NB4 (cell line): Measurements from ENCODE around the gene CYP4B1.
"Not testable (repeated sequence)": the region's sequence is repeated elsewhere in the genome, so short reads cannot be mapped to it uniquely, and the experiment has no call there.

ENCODE experiments used
- DNase-seq: peaks from one replicate; pipeline ENCODE4 v3.0.0; 2010; ENCODE audit warnings: low read depth
- H3K4me3 ChIP-seq: one replicate; pipeline ENCODE4 v1.5.1; 2011; ENCODE audit warnings: mild to moderate bottlenecking, low read depth, low read length, moderate library complexity
- MYC ChIP-seq: IDR thresholded peaks from 2 replicates; pipeline ENCODE4 v1.6.1; 2011; ENCODE audit warnings: low read depth, low read length
- POLR2A ChIP-seq: IDR thresholded peaks from 2 replicates; pipeline ENCODE4 v1.6.1; 2011; ENCODE audit warnings: mild to moderate bottlenecking; ENCODE audit not compliant: insufficient read length; ENCODE audit errors: extremely low read depth
- TF ChIP-seq, protein P1 (sequence below): IDR thresholded peaks from 2 replicates; pipeline ENCODE4 v1.6.1; 2011; ENCODE audit warnings: low read depth, low read length
- TF ChIP-seq, protein P2 (sequence below): IDR thresholded peaks from one replicate; pipeline ENCODE4 v1.5.1; 2012; ENCODE audit warnings: low read depth, low read length

Gene CYP4B1

DNA sequence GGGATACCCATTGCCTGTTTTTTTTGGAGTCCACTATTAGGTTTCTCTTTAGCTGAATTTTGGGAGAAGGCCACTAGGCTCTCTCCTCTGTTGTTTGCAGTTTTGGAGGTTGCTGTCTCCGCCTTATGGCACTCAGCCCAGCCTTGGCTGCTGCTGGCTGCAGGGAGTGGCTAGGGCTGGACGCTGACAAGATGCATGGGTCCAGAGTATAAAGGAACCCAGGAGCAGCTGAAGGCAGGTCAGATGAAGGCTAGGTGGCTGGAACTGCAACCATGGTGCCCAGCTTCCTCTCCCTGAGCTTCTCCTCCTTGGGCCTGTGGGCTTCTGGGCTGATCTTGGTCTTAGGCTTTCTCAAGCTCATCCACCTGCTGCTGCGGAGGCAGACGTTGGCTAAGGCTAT, at the start of gene CYP4B1:
Gene CYP4B1, plus strand, starts transcription at position 237 of the 400 bp plus-strand sequence. Its CDS starts 36 bp downstream, at position 273.
- no peak within 1 kb of the TSS for H3K4me3 ChIP-seq
- TF ChIP-seq MYC, result no peak
- TF ChIP-seq, protein P1, sequence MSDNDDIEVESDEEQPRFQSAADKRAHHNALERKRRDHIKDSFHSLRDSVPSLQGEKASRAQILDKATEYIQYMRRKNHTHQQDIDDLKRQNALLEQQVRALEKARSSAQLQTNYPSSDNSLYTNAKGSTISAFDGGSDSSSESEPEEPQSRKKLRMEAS, result no peak
- TF ChIP-seq, protein P2, sequence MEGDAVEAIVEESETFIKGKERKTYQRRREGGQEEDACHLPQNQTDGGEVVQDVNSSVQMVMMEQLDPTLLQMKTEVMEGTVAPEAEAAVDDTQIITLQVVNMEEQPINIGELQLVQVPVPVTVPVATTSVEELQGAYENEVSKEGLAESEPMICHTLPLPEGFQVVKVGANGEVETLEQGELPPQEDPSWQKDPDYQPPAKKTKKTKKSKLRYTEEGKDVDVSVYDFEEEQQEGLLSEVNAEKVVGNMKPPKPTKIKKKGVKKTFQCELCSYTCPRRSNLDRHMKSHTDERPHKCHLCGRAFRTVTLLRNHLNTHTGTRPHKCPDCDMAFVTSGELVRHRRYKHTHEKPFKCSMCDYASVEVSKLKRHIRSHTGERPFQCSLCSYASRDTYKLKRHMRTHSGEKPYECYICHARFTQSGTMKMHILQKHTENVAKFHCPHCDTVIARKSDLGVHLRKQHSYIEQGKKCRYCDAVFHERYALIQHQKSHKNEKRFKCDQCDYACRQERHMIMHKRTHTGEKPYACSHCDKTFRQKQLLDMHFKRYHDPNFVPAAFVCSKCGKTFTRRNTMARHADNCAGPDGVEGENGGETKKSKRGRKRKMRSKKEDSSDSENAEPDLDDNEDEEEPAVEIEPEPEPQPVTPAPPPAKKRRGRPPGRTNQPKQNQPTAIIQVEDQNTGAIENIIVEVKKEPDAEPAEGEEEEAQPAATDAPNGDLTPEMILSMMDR, result no peak
- TF ChIP-seq POLR2A, result no peak
- no peak for DNase-seq

DNA sequence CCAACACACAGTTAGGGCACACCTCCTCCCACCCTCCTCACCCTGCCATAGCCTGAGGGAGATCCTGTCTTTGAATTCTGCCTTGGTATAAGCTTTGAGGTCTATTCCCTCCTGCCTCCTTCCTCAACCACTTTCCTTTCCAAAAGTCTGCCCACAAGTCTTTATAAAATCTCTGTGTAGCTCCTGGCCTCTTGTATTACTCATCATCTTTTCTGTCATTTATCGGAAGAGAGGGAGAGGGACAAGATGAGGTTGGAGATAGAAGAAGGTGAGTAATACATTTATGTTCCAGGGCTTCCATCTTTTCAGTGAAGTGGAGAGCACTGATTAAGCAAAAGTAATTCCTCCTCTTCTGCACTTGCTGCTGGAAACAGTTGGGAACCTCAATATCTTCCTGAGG, 49.4 kb upstream of the CYP4B1 start:
- H3K4me3 ChIP-seq, result no peak overlapping the region
- DNase-seq, result no peak
- TF ChIP-seq, protein P2, result no peak
- no peak for TF ChIP-seq POLR2A
- TF ChIP-seq MYC, result no peak
- TF ChIP-seq, protein P1, result no peak

DNA sequence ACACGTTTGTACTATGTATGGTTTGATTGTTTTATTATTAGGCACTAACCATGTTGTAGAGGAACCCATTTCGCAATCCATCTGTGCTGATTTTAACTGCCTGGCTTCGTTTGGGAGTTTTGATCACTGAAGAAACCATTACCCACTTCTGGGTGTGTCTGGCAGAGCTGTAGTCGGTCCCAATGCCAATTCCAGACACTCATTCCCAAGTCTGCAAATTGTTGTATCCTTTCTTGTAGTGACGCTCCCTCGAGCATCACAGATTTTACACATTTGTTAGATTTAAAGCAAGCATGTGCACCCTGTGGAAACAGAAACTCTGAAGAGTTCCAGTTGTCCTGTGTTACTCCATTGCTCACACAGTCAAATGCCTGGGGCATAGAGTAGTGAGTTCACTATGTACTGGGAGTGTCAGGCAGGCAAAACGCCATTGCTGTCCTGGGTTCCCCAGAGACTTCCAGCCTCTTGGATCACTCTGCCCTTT, 48.9 kb upstream of the CYP4B1 start:
- TF ChIP-seq MYC (no peak), POLR2A (no peak)
- TF ChIP-seq, protein P1, result no peak
- TF ChIP-seq, protein P2, result no peak
- no peak overlapping the region for H3K4me3 ChIP-seq
- no peak for DNase-seq

DNA sequence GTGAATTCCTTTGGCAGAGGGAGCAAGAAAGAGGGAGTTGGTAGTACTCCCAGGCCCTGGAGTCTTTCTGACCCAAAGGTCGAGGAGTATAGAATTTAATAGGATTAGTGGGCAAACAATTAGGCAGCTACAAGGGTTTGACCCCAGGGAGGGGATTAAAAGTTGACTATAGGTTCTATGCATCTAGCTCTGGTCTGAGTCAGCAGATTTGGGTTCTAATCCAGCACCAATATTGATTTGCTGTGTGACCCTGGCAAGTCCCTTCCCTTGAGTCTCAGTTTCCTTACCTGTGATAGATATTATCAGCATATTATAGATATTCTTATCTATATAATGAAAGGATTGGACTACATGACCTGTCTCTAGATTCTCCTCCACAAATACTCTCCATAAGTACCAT, 44.9 kb upstream of the CYP4B1 start:
- no peak for TF ChIP-seq POLR2A
- TF ChIP-seq, protein P1, result no peak
- no peak overlapping the region for H3K4me3 ChIP-seq
- no peak for DNase-seq

DNA sequence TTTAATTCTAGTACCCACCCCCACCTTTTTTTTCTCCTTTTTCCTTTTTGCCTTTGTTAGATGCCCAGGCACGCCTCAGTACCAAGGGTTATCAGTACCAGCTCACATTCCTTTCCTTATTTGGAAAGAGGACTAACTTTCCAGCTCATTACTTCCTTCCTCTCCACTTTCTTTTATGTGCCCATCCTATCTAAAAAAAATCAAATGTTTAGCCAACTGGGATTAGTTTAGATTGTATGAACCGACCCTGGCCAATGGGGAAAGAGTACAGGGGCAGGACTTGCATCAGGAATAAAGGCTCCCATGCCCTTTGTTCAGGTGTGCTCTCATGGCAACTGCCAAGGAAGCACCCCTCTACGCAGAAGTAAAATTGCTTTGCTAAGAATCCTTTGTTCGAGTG, 44.1 kb upstream of the CYP4B1 start:
- not testable (repeated sequence) for DNase-seq, H3K4me3 ChIP-seq

DNA sequence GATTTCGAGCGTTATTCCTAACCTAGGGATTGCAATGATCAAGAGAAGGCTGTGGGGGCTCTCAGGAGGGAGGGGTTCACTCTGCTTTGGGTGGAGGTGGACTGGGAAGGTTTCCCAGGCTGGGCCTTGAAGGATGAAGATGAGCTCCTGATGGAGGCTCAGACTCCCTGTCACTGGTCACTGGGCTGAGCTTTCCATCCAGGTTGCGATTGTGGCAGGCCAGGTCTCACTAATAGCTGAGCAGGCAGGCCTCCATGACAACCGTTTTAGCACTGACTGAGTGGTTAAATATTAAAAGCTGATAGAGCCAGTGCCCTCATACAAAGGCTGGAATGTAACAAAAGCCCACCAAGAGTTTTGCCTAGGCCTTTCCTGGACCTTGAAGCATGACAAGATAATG, 43.7 kb upstream of the CYP4B1 start:
- no peak overlapping the region for H3K4me3 ChIP-seq
- DNase-seq, result no peak
- TF ChIP-seq POLR2A, result no peak
- TF ChIP-seq, protein P2, result no peak
- TF ChIP-seq MYC, result no peak

DNA sequence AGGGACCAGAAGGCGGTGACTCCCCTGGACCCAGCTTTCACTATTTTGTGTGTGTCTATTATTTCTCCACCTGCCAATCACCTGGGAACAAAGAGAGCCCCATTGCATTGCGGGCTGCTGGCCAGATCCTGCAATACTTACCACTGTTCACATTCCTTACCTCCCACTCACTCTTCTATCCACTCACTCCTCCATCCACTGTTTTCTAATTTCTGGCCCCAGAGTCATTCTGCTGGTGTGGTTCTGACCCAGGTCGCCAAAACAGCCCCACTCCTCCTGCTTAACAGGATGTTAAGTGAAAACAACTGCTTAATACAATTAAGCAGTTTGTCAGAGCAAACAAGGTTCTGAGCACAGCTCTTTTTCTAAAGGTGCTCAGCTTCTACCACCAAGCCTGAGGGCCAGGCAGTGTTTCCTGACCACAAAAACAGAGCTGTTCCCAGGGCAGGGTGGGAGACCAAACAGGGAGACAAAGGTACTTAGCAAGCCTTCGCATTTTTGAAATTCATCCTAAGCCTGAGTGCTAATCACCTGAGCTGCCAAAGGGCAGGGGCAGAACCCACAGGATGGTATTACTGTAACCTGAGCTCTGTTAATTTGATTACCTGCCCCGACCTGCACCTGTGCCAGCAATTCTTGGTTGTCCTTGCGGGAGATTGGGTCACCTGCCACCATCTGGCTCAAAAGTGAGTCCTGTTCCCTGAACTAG, 41.4 kb upstream of the CYP4B1 start:
- H3K4me3 ChIP-seq, result no peak overlapping the region
- DNase-seq, result no peak
- TF ChIP-seq MYC, result no peak
- TF ChIP-seq, protein P1, result no peak
- no peak for TF ChIP-seq POLR2A
- TF ChIP-seq, protein P2, result no peak
